ENCODE data around the gene PRR20E. TPM values are rescaled to one million over a fixed set of nuclear protein-coding genes. Genes with fewer than 3 reads are reported as not detected.

PRR20E gene
- total RNA-seq, 2 experiments from 2014 or later = not detected

Other genes starting within 250 kb of the PRR20E start
- not detected for gene PRR20A, start 26.3 kb upstream of the PRR20E start, total RNA-seq
- gene PRR20B, start 19.7 kb upstream of the PRR20E start, total RNA-seq = not detected
- gene PRR20C, start 13.1 kb upstream of the PRR20E start, total RNA-seq = not detected
- not detected for gene PRR20D, start 6.6 kb upstream of the PRR20E start, total RNA-seq

Measured in activated CD4-positive, alpha-beta T cell treated with anti-CD3 and anti-CD28 coated beads, Interleukin-2, amount 10 ng/mL, durations not matched to agents 7 days and 5 days (primary cell).